Skeletal muscle satellite cell (primary cell): ENCODE measurements around the gene MAPKAP1.

ENCODE experiments used
- H3K27me3 ChIP-seq: 2 replicates; pipeline ENCODE4 v1.7.0; 2013; ENCODE audit warnings: low read length; ENCODE audit not compliant: control insufficient read depth, insufficient read depth
- H3K36me3 ChIP-seq: 2 replicates; pipeline ENCODE4 v1.7.0; 2013; ENCODE audit warnings: mild to moderate bottlenecking, control low read depth, low read length; ENCODE audit not compliant: insufficient read depth
- H3K4me1 ChIP-seq: 2 replicates; pipeline ENCODE4 v1.7.0; 2013; ENCODE audit warnings: low read length; ENCODE audit not compliant: control insufficient read depth, insufficient read depth
- H3K4me2 ChIP-seq: 2 replicates; pipeline ENCODE4 v1.7.0; 2013; ENCODE audit warnings: mild to moderate bottlenecking, low read length
- H3K4me3 ChIP-seq: 2 replicates; pipeline ENCODE4 v1.7.0; 2013; ENCODE audit warnings: low read length
- H3K9ac ChIP-seq: 2 replicates; pipeline ENCODE4 v1.7.0; 2013; ENCODE audit warnings: mild to moderate bottlenecking, low read depth, low read length, moderate library complexity
- H3K9me3 ChIP-seq: replicated peaks from 2 replicates; pipeline ENCODE4 v1.7.0; 2013; ENCODE audit warnings: mild to moderate bottlenecking, control low read depth, low read length

The MAPKAP1 gene

GRCh38 chr9:125747053-125747764 is 40.2 kb upstream of the MAPKAP1 start, which contains the start of gene PBX3:
TSS of gene PBX3 (plus strand) at chr9:125747373.
- peaks cover 50% of the 10 kb centered on the region for H3K4me1 ChIP-seq
- H3K4me2 ChIP-seq, result peak within 1 kb of the TSS; percentile 98
- no peaks in the 10 kb centered on the region for H3K9me3 ChIP-seq
- H3K36me3 ChIP-seq, result peaks cover 6% of the 10 kb centered on the region
- peak within 1 kb of the TSS; percentile 88 for H3K9ac ChIP-seq
- no peaks in the 10 kb centered on the region for H3K27me3 ChIP-seq
- H3K4me3 ChIP-seq, result peak within 1 kb of the TSS; percentile 98

- H3K4me2 ChIP-seq, result peak overlapping the region; percentile 98
- no peaks in the 10 kb centered on the region for H3K27me3 ChIP-seq
- H3K4me3 ChIP-seq, result peak overlapping the region; percentile 98
- peaks cover 6% of the 10 kb centered on the region for H3K36me3 ChIP-seq
- peaks cover 50% of the 10 kb centered on the region for H3K4me1 ChIP-seq
- H3K9me3 ChIP-seq, result no peaks in the 10 kb centered on the region
- H3K9ac ChIP-seq, result peak overlapping the region; percentile 88
Measured at GRCh38 chr9:125746774-125747052, 39.7 kb upstream of the MAPKAP1 start.

GRCh38 chr9:125746017-125746773 is 39.2 kb upstream of the MAPKAP1 start:
- Histone ChIP-seq H3K4me3 (peak overlapping the region; percentile 98), H3K27me3 (no peaks in the 10 kb centered on the region), H3K36me3 (peaks cover 6% of the 10 kb centered on the region), H3K9ac (peak overlapping the region; percentile 88), H3K4me2 (peak overlapping the region; percentile 98), H3K9me3 (no peaks in the 10 kb centered on the region), H3K4me1 (peaks cover 50% of the 10 kb centered on the region)

- no peaks in the 10 kb centered on the region for H3K27me3 ChIP-seq
- H3K36me3 ChIP-seq, result peaks cover 6% of the 10 kb centered on the region
- peaks cover 48% of the 10 kb centered on the region for H3K4me1 ChIP-seq
- H3K9me3 ChIP-seq, result no peaks in the 10 kb centered on the region
- peak overlapping the region; percentile 30 for H3K9ac ChIP-seq
- H3K4me2 ChIP-seq, result peak overlapping the region; percentile 98
- peak overlapping the region; percentile 98 for H3K4me3 ChIP-seq
Measured at GRCh38 chr9:125745682-125746016, 38.6 kb upstream of the MAPKAP1 start.

GRCh38 chr9:125745018-125745417 is 38.0 kb upstream of the MAPKAP1 start:
- Histone ChIP-seq H3K9ac (peak overlapping the region; percentile 30), H3K9me3 (no peaks in the 10 kb centered on the region), H3K4me2 (peak overlapping the region; percentile 98), H3K36me3 (peaks cover 6% of the 10 kb centered on the region), H3K4me1 (peaks cover 44% of the 10 kb centered on the region), H3K4me3 (peak overlapping the region; percentile 37), H3K27me3 (no peaks in the 10 kb centered on the region)

- H3K4me3 ChIP-seq, result peak overlapping the region; percentile 37
- H3K36me3 ChIP-seq, result peaks cover 6% of the 10 kb centered on the region
- no peaks in the 10 kb centered on the region for H3K27me3 ChIP-seq
- peak overlapping the region; percentile 98 for H3K4me2 ChIP-seq
- peaks cover 40% of the 10 kb centered on the region for H3K4me1 ChIP-seq
- H3K9ac ChIP-seq, result peak overlapping the region; percentile 30
- no peaks in the 10 kb centered on the region for H3K9me3 ChIP-seq
Measured at GRCh38 chr9:125744616-125745015, 37.6 kb upstream of the MAPKAP1 start.

GRCh38 chr9:125743682-125744428 is 36.8 kb upstream of the MAPKAP1 start:
- no peak overlapping the region for H3K4me3 ChIP-seq
- no peaks in the 10 kb centered on the region for H3K27me3 ChIP-seq
- no peak overlapping the region for H3K9ac ChIP-seq
- H3K9me3 ChIP-seq, result no peaks in the 10 kb centered on the region
- peaks cover 2% of the 10 kb centered on the region for H3K36me3 ChIP-seq
- peaks cover 32% of the 10 kb centered on the region for H3K4me1 ChIP-seq
- no peak overlapping the region for H3K4me2 ChIP-seq

GRCh38 chr9:125742657-125743056 is 35.6 kb upstream of the MAPKAP1 start:
- H3K36me3 ChIP-seq, result no peaks in the 10 kb centered on the region
- H3K27me3 ChIP-seq, result no peaks in the 10 kb centered on the region
- no peaks in the 10 kb centered on the region for H3K9me3 ChIP-seq
- no peak overlapping the region for H3K4me2 ChIP-seq
- H3K9ac ChIP-seq, result no peak overlapping the region
- H3K4me1 ChIP-seq, result peaks cover 27% of the 10 kb centered on the region
- H3K4me3 ChIP-seq, result no peak overlapping the region

- peaks cover 9% of the 10 kb centered on the region for H3K4me1 ChIP-seq
- H3K9ac ChIP-seq, result no peak overlapping the region
- no peaks in the 10 kb centered on the region for H3K36me3 ChIP-seq
- no peaks in the 10 kb centered on the region for H3K27me3 ChIP-seq
- no peak overlapping the region for H3K4me3 ChIP-seq
- no peaks in the 10 kb centered on the region for H3K9me3 ChIP-seq
- no peak overlapping the region for H3K4me2 ChIP-seq
Measured at GRCh38 chr9:125739436-125739835, 32.4 kb upstream of the MAPKAP1 start.

GRCh38 chr9:125732562-125732961 is 25.6 kb upstream of the MAPKAP1 start:
- no peak overlapping the region for H3K4me3 ChIP-seq
- no peak overlapping the region for H3K9ac ChIP-seq
- H3K9me3 ChIP-seq, result no peaks in the 10 kb centered on the region
- H3K27me3 ChIP-seq, result peaks cover 14% of the 10 kb centered on the region
- no peaks in the 10 kb centered on the region for H3K36me3 ChIP-seq
- no peak overlapping the region for H3K4me2 ChIP-seq
- no peaks in the 10 kb centered on the region for H3K4me1 ChIP-seq

GRCh38 chr9:125730168-125730567 is 23.2 kb upstream of the MAPKAP1 start:
- no peaks in the 10 kb centered on the region for H3K36me3 ChIP-seq
- no peak overlapping the region for H3K4me3 ChIP-seq
- no peaks in the 10 kb centered on the region for H3K4me1 ChIP-seq
- H3K9me3 ChIP-seq, result no peaks in the 10 kb centered on the region
- H3K27me3 ChIP-seq, result peaks cover 14% of the 10 kb centered on the region
- H3K9ac ChIP-seq, result no peak overlapping the region
- H3K4me2 ChIP-seq, result no peak overlapping the region
